Measurements from ENCODE around the gene PDE9A.
"Not testable (repeated sequence)": the region's sequence is repeated elsewhere in the genome, so short reads cannot be mapped to it uniquely, and the experiment has no call there.

The PDE9A gene

DNA sequence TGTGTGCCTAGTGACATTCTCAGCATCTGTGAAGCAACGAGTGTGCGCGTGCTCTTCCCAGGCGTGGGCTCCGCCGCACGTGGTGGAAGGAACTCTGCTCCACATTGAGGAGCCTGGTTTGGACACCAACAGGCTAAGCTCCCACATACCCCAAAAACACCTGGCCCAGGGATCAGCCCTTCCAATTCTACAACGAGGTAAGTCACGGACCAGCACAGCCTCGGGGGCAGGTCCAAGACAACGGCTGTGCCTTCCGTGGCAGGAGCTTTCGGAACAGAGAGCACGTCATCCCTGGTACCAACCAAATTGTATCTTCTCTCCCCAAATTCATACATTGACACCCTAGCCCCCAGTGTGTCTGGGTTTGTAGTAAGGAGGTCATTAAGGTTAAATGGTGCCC, 27.2 kb upstream of the PDE9A start:
- DNase-seq: peak; percentile 50

DNA sequence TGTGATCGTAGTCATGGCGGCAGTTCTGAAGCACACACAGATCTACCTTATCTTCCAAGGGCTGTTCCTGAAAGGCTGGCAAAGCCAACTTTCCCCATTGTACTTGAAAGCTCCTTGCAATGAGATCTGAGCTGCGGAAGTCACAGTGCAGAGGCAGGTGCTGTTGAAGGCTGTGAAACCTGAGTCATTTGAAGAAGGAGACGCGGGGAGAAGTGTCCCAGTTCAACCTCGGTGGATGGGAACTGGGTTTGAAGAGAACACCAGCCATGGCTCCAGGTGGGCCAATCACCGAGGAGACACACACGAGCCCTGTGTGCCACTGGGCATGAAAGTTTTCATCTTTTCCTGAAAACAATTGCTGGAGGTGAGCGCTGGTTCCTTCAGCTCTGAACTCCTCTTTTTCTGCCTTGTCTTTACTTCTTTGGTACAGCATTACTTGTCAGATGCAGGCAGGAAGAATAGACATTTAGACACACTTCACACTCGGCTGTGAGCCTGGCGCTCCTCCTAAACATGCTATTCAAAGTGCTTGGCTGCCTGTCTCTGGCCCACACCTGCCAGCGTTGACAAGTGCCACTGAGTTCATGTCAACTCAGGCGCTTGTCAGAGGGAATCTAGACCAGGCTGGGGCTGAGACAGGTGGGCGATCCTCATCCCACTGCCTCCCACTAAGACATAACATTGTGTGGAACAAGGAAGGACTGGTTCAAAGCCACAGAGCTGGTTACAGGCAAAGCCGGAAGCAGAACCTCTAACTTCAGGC, 25.7 kb upstream of the PDE9A start:
- peak; percentile 45 for DNase-seq

- DNase-seq: not testable (repeated sequence)
Measured at GRCh38 chr21:42628466-42629061, 24.9 kb upstream of the PDE9A start.

DNA sequence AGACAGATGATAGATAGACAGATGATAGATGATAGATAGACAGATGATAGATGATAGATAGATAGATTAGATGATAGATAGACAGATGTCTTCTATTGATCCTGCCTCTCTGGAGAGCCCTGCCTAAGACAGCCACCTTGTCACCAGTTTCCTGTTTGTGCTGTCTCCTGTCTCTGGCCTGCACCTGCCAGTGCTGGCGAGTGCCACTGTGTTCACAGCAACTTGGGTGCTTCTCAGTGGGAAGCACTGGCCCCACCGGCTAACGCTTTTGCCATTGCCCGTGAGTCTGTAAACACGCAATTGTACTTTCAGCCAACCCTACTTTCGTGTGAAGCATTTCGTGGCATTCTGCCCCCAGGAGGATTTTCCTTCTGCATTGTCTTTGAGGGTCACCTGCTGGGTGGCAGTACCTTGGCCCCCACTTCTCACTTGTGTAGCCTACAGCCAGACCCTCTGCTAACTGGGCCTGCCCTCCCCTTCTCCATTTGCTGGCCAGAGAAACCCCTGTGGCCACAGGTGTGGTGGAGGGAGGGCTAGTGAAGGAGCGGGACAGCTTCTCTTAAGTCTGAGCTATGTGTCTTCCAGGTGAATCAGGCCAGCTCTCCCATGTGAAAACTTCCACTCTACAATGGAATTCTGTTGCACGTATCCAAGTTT, 23.4 kb upstream of the PDE9A start:
- peak; percentile 42 for DNase-seq

GRCh38 chr21:42630626-42631025, 22.8 kb upstream of the PDE9A start:
- peak; percentile 17 for DNase-seq

DNA sequence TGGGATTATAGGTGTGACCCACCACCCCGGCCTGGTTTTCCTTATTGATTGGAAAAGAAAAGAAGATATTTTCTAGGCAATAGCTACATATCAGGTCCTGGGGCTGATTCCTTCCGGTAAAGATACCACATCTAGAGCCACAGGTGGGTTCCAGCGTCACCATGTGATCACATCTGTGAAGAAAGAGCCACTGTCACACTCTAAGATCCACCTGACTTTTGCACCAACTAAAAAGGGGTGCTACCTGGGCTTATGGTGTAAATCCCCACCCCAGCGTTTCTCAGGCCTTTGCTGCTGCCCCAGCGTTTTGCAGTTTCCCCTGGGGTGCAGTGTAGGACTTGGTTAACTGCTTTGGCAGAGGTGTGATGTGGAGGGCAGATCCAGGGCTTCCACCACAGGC, 22.3 kb upstream of the PDE9A start:
- DNase-seq: peak; percentile 53

DNA sequence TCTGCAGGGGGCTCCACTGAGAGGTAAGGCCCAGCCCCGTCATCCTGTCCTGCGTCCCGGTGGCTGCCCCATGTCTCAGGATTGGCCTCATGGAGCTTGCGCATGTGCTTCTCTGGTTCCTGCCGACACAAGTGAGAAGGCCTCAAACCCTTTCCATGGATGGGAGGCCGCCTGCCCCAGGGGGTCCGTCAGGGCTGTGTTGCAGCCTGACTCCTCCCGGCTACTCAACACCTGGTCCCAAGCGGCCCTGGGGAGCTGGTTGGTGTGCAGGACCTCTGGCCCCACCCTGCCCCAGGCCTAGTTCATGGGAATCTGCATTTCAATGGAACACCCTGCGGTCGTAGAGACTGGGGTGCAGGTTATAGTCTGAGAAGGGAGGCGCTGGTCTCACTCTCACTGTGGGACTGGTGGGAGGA, 21.1 kb upstream of the PDE9A start:
- DNase-seq: peak; percentile 53

DNA sequence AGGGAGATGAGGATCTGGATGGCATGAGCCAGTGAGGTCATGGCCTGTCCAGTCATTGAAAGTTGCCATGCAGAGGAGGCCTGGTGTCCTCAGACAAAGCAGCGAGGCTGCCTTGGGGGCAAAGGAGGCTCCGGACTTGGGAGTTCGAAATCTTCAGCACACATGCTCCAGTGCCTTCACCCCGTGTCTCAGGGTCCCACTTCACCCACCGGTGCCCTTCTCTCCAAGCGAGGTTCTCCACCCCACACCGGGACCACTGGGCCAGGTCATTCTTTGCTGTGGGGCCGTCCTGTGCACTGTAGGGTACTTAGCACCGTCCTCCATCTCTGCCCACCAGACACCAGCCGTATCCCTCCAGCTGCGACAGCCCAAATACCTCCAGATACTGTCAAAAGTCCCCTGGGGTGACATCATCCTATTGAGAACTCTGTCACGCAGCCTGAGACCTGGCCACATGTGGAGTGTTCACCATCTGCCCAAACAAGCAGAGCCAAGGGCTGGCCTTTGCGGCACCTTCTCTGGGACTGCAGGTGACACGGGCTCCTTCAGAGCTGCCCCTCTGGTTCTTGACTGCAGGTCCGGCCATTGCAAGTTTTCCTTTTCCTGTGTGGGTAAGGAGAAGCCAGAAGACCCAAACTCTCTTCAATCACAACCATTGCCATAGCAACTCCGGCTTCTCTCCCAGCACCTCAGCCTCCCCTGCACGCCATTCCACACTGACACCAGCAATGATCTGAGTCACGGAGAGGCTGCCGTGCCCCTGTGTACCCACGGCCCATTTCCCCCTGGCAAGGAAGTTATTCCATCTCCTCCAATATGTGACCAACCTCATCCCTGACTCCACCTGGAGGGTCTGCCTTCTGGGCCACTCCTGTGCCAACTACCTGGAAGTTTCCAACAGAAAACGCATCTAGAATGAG, 20.4 kb upstream of the PDE9A start:
- DNase-seq: peak; percentile 50

DNA sequence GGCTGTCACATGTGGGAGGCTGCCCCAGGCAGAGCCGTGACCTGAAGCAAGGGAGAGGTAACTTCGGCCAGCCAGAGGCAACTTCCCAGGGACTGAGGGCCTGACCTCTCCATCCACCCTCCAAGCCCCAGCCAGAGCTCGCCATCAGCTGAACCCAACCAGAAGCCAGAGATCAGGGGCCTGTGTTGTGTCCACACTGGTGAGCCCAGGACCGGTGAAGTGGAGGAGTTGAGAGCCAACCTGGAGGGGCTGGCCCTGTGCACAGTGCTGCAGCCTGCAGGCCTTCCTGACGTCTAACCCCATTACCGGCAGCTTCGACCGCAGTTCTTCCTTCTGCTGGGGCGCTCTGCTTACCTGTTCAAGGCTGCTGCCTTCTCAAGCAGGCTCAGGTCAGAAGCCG, 19.6 kb upstream of the PDE9A start:
- no peak for DNase-seq

GRCh38 chr21:42635848-42636519, 17.4 kb upstream of the PDE9A start:
- DNase-seq: no peak

GRCh38 chr21:42636520-42637266, 16.7 kb upstream of the PDE9A start:
- no peak for DNase-seq

GRCh38 chr21:42637267-42638041, 16.0 kb upstream of the PDE9A start:
- no peak for DNase-seq

DNA sequence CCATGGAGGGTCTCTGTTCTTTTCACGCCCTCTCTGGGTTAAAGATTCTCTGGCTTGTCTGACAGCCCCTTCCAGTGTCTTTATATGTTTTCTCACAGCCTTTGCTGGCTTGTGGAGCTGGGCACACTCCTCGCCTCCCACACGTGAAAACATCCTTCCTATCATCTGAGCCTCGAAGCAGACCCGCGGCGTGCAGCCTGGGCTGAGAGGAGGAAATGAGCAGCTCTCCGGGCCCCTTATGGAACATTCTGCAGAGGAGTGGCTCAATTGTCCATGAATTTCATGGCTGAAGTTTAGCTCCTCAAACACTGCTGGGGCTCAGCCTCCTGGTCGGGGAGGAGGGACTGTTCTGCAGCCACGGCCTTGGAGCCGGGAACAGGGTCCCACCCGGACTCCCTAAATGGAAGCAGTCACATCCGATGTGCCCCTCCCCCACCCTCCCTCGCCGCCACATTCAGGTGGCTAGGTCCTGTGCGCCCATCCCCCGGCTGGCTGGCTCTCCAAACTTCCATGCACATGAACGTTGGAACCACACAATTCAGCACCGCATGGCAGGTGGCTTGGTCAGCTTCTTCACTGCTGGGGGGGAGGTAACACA, 15.1 kb upstream of the PDE9A start:
- no peak for DNase-seq

- DNase-seq: no peak
Measured at GRCh38 chr21:42639646-42640152, 13.7 kb upstream of the PDE9A start.

GRCh38 chr21:42640486-42640885, 12.9 kb upstream of the PDE9A start:
- DNase-seq: no peak

- no peak for DNase-seq
Measured at GRCh38 chr21:42641311-42642218, 11.9 kb upstream of the PDE9A start.

- DNase-seq: no peak
Measured at GRCh38 chr21:42642219-42642745, 11.1 kb upstream of the PDE9A start.
